Measurements from ENCODE around the gene DOLPP1.
"Not testable (repeated sequence)": the region's sequence is repeated elsewhere in the genome, so short reads cannot be mapped to it uniquely, and the experiment has no call there.

DOLPP1 gene

GRCh38 chr9:129080601-129081387 is at the start of gene DOLPP1:
Gene DOLPP1 (plus strand): TSS chr9:129081111. CDS start chr9:129081132, 21 bp downstream.
- peak within 1 kb of the TSS; percentile 92 for H3K27ac ChIP-seq (ENCODE audit: low read depth, low read length)
- H3K9ac ChIP-seq (ENCODE audit: low read depth, low read length), result peak within 1 kb of the TSS; percentile 50
- no peaks in the 10 kb centered on the region for H3K27me3 ChIP-seq (ENCODE audit: control insufficient read depth, insufficient read depth, low read length)
- peak within 1 kb of the TSS; percentile 84 for H3K4me3 ChIP-seq (ENCODE audit: low read depth, low read length)
- H3K4me1 ChIP-seq (ENCODE audit: control insufficient read depth, insufficient read depth, low read length), result peaks cover 3% of the 10 kb centered on the region; the same call in 1 of the 2 replicates
- H3K9me3 ChIP-seq (ENCODE audit: control insufficient read depth, insufficient read depth, low read length), result no peaks in the 10 kb centered on the region
- H3K36me3 ChIP-seq (ENCODE audit: control insufficient read depth, insufficient read depth, low read length), result peaks cover 20% of the 10 kb centered on the region

- Histone ChIP-seq H3K4me3 (ENCODE audit: low read depth, low read length) (no peak overlapping the region), H3K4me1 (ENCODE audit: control insufficient read depth, insufficient read depth, low read length) (peaks cover 7% of the 10 kb centered on the region), H3K36me3 (ENCODE audit: control insufficient read depth, insufficient read depth, low read length) (no peaks in the 10 kb centered on the region), H3K27me3 (ENCODE audit: control insufficient read depth, insufficient read depth, low read length) (no peaks in the 10 kb centered on the region), H3K9me3 (ENCODE audit: control insufficient read depth, insufficient read depth, low read length) (no peaks in the 10 kb centered on the region), H3K27ac (ENCODE audit: low read depth, low read length) (no peak overlapping the region), H3K9ac (ENCODE audit: low read depth, low read length) (no peak overlapping the region)
Observed at GRCh38 chr9:129031514-129031913, 49.4 kb upstream of the DOLPP1 start.

- Histone ChIP-seq H3K27me3 (ENCODE audit: control insufficient read depth, insufficient read depth, low read length) (no peaks in the 10 kb centered on the region), H3K9me3 (ENCODE audit: control insufficient read depth, insufficient read depth, low read length) (no peaks in the 10 kb centered on the region), H3K27ac (ENCODE audit: low read depth, low read length) (no peak overlapping the region), H3K4me3 (ENCODE audit: low read depth, low read length) (no peak overlapping the region), H3K36me3 (ENCODE audit: control insufficient read depth, insufficient read depth, low read length) (no peaks in the 10 kb centered on the region), H3K9ac (ENCODE audit: low read depth, low read length) (no peak overlapping the region), H3K4me1 (ENCODE audit: control insufficient read depth, insufficient read depth, low read length) (no peaks in the 10 kb centered on the region)
Observed at GRCh38 chr9:129032541-129033159, 48.3 kb upstream of the DOLPP1 start.

- no peaks in the 10 kb centered on the region for H3K9me3 ChIP-seq (ENCODE audit: control insufficient read depth, insufficient read depth, low read length)
- no peak overlapping the region for H3K4me3 ChIP-seq (ENCODE audit: low read depth, low read length)
- no peaks in the 10 kb centered on the region for H3K36me3 ChIP-seq (ENCODE audit: control insufficient read depth, insufficient read depth, low read length)
- H3K27ac ChIP-seq (ENCODE audit: low read depth, low read length), result no peak overlapping the region
- H3K27me3 ChIP-seq (ENCODE audit: control insufficient read depth, insufficient read depth, low read length), result no peaks in the 10 kb centered on the region
- no peaks in the 10 kb centered on the region for H3K4me1 ChIP-seq (ENCODE audit: control insufficient read depth, insufficient read depth, low read length)
- no peak overlapping the region for H3K9ac ChIP-seq (ENCODE audit: low read depth, low read length)
Observed at GRCh38 chr9:129033216-129033615, 47.7 kb upstream of the DOLPP1 start.

- not testable (repeated sequence) for H3K9ac ChIP-seq (ENCODE audit: low read depth, low read length); H3K4me1 ChIP-seq (ENCODE audit: control insufficient read depth, insufficient read depth, low read length); H3K9me3 ChIP-seq (ENCODE audit: control insufficient read depth, insufficient read depth, low read length); H3K36me3 ChIP-seq (ENCODE audit: control insufficient read depth, insufficient read depth, low read length); H3K27me3 ChIP-seq (ENCODE audit: control insufficient read depth, insufficient read depth, low read length)
- Histone ChIP-seq H3K27ac (ENCODE audit: low read depth, low read length) (peak overlapping the region; percentile 22), H3K4me3 (ENCODE audit: low read depth, low read length) (peak overlapping the region; percentile 43)
Observed at GRCh38 chr9:129035838-129036237, 45.1 kb upstream of the DOLPP1 start.

GRCh38 chr9:129036241-129036922 is 44.5 kb upstream of the DOLPP1 start, which contains the start of gene MIGA2:
Gene MIGA2 (plus strand): TSS chr9:129036626. CDS start chr9:129040595, 3,969 bp downstream.
- Histone ChIP-seq H3K4me1 (ENCODE audit: control insufficient read depth, insufficient read depth, low read length) (no peaks in the 10 kb centered on the region), H3K9ac (ENCODE audit: low read depth, low read length) (peak within 1 kb of the TSS; percentile 55), H3K4me3 (ENCODE audit: low read depth, low read length) (peak within 1 kb of the TSS; percentile 96), H3K27me3 (ENCODE audit: control insufficient read depth, insufficient read depth, low read length) (no peaks in the 10 kb centered on the region), H3K27ac (ENCODE audit: low read depth, low read length) (peak within 1 kb of the TSS; percentile 22), H3K9me3 (ENCODE audit: control insufficient read depth, insufficient read depth, low read length) (no peaks in the 10 kb centered on the region), H3K36me3 (ENCODE audit: control insufficient read depth, insufficient read depth, low read length) (peaks cover 5% of the 10 kb centered on the region)

- H3K36me3 ChIP-seq (ENCODE audit: control insufficient read depth, insufficient read depth, low read length), result peaks cover 12% of the 10 kb centered on the region
- peak overlapping the region; percentile 55 for H3K9ac ChIP-seq (ENCODE audit: low read depth, low read length)
- no peaks in the 10 kb centered on the region for H3K9me3 ChIP-seq (ENCODE audit: control insufficient read depth, insufficient read depth, low read length)
- H3K4me1 ChIP-seq (ENCODE audit: control insufficient read depth, insufficient read depth, low read length), result no peaks in the 10 kb centered on the region
- H3K4me3 ChIP-seq (ENCODE audit: low read depth, low read length), result peak overlapping the region; percentile 96
- H3K27ac ChIP-seq (ENCODE audit: low read depth, low read length), result no peak overlapping the region
- H3K27me3 ChIP-seq (ENCODE audit: control insufficient read depth, insufficient read depth, low read length), result no peaks in the 10 kb centered on the region
Observed at GRCh38 chr9:129036923-129037766, 43.8 kb upstream of the DOLPP1 start.

- H3K36me3 ChIP-seq (ENCODE audit: control insufficient read depth, insufficient read depth, low read length), result peaks cover 18% of the 10 kb centered on the region
Observed at GRCh38 chr9:129037767-129038098, 43.2 kb upstream of the DOLPP1 start.

GRCh38 chr9:129038109-129038852 is 42.6 kb upstream of the DOLPP1 start:
- Histone ChIP-seq H3K4me1 (ENCODE audit: control insufficient read depth, insufficient read depth, low read length) (no peaks in the 10 kb centered on the region), H3K4me3 (ENCODE audit: low read depth, low read length) (no peak overlapping the region; the same call in 1 of the 2 replicates), H3K36me3 (ENCODE audit: control insufficient read depth, insufficient read depth, low read length) (peaks cover 19% of the 10 kb centered on the region), H3K27ac (ENCODE audit: low read depth, low read length) (no peak overlapping the region), H3K9ac (ENCODE audit: low read depth, low read length) (no peak overlapping the region), H3K27me3 (ENCODE audit: control insufficient read depth, insufficient read depth, low read length) (no peaks in the 10 kb centered on the region), H3K9me3 (ENCODE audit: control insufficient read depth, insufficient read depth, low read length) (no peaks in the 10 kb centered on the region)

More at GRCh38 chr9:129037767-129038098, 43.2 kb upstream of the DOLPP1 start:
- Histone ChIP-seq H3K4me1 (ENCODE audit: control insufficient read depth, insufficient read depth, low read length) (no peaks in the 10 kb centered on the region), H3K27ac (ENCODE audit: low read depth, low read length) (no peak overlapping the region), H3K9me3 (ENCODE audit: control insufficient read depth, insufficient read depth, low read length) (no peaks in the 10 kb centered on the region), H3K27me3 (ENCODE audit: control insufficient read depth, insufficient read depth, low read length) (no peaks in the 10 kb centered on the region), H3K4me3 (ENCODE audit: low read depth, low read length) (peak overlapping the region; percentile 96; the same call in 1 of the 2 replicates), H3K9ac (ENCODE audit: low read depth, low read length) (no peak overlapping the region)

- Histone ChIP-seq H3K27ac (ENCODE audit: low read depth, low read length) (no peak overlapping the region), H3K9ac (ENCODE audit: low read depth, low read length) (no peak overlapping the region), H3K4me3 (ENCODE audit: low read depth, low read length) (no peak overlapping the region), H3K27me3 (ENCODE audit: control insufficient read depth, insufficient read depth, low read length) (no peaks in the 10 kb centered on the region), H3K9me3 (ENCODE audit: control insufficient read depth, insufficient read depth, low read length) (no peaks in the 10 kb centered on the region), H3K4me1 (ENCODE audit: control insufficient read depth, insufficient read depth, low read length) (no peaks in the 10 kb centered on the region), H3K36me3 (ENCODE audit: control insufficient read depth, insufficient read depth, low read length) (peaks cover 30% of the 10 kb centered on the region)
Observed at GRCh38 chr9:129040113-129040643, 40.7 kb upstream of the DOLPP1 start.

Data from HUES48 (cell line).